ENCODE data around the gene CTXN3.

Gene CTXN3

GRCh38 chr5:127706691-127707090 lies 57.8 kb downstream of the CTXN3 start:
- no peak overlapping the region for H3K4me3 ChIP-seq (ENCODE audit: low read depth, low read length)
- TF ChIP-seq, protein P1, sequence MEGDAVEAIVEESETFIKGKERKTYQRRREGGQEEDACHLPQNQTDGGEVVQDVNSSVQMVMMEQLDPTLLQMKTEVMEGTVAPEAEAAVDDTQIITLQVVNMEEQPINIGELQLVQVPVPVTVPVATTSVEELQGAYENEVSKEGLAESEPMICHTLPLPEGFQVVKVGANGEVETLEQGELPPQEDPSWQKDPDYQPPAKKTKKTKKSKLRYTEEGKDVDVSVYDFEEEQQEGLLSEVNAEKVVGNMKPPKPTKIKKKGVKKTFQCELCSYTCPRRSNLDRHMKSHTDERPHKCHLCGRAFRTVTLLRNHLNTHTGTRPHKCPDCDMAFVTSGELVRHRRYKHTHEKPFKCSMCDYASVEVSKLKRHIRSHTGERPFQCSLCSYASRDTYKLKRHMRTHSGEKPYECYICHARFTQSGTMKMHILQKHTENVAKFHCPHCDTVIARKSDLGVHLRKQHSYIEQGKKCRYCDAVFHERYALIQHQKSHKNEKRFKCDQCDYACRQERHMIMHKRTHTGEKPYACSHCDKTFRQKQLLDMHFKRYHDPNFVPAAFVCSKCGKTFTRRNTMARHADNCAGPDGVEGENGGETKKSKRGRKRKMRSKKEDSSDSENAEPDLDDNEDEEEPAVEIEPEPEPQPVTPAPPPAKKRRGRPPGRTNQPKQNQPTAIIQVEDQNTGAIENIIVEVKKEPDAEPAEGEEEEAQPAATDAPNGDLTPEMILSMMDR (IDR thresholded peaks at IDR 0.05; ENCODE audit: borderline replicate concordance, insufficient read depth, low read depth, low read length), result no peak

DNA sequence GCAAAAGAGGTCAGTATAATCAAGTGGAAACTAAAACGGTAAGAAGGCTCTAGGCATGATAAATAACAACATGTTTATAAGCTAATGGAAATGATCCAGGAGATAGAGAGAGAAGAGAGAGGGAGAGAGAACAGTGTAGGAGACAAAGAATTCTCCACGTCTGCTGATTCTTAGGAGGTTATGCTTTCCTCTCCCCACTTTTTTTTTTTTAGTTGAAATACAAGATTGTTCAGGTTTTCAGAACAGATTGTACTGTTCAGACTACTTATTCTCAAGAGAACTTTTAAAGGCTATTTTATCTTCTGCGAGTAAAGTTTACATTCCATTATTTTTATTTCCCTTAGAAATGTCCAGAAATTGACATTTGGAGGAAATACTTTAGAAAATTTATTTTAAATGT lies 58.3 kb downstream of the CTXN3 start:
- TF ChIP-seq, protein P1 (IDR thresholded peaks at IDR 0.05; ENCODE audit: borderline replicate concordance, insufficient read depth, low read depth, low read length), result no peak
- no peak overlapping the region for H3K4me3 ChIP-seq (ENCODE audit: low read depth, low read length)
